GM23338 (cell line): ENCODE results near the gene CNTNAP2. TPM values are rescaled to one million over a fixed set of nuclear protein-coding genes. Genes with fewer than 3 reads are reported as not detected.

Source experiments
- ATAC-seq: fragments of 200-7000 bp; cut with Tn5 transposase; 3 replicates; pipeline ENCODE4 v1.9.1; 2020
- DNase-seq: peaks from one replicate; pipeline ENCODE4 v3.0.0-alpha.2; 2015; ENCODE audit warnings: low spot score
- H2AFZ ChIP-seq: fragments of 200-600 bp; sonication (generic); 2 replicates; pipeline ENCODE4 v1.8.0; 2016; ENCODE audit warnings: antibody characterized with exemption, mild to moderate bottlenecking, moderate library complexity
- H3F3A ChIP-seq: fragments of 200-600 bp; sonication (generic); replicated peaks from 2 replicates; pipeline ENCODE4 v1.8.0; 2017; ENCODE audit warnings: antibody characterized with exemption, mixed run types, low read depth
- H3K27ac ChIP-seq: fragments of 200-600 bp; sonication (generic); 2 replicates; pipeline ENCODE4 v1.6.1; 2016; ENCODE audit warnings: low read depth
- H3K27me3 ChIP-seq: fragments of 200-600 bp; sonication (generic); 2 replicates; pipeline ENCODE4 v1.8.0; 2016; ENCODE audit warnings: mild to moderate bottlenecking, mixed run types, moderate library complexity; ENCODE audit not compliant: insufficient read depth
- H3K36me3 ChIP-seq: fragments of 200-600 bp; sonication (generic); 2 replicates; pipeline ENCODE4 v1.8.0; 2016; ENCODE audit warnings: mild to moderate bottlenecking; ENCODE audit not compliant: insufficient read depth
- H3K4me1 ChIP-seq: fragments of 200-600 bp; sonication (generic); 2 replicates; pipeline ENCODE4 v1.8.0; 2016; ENCODE audit warnings: mild to moderate bottlenecking, moderate library complexity; ENCODE audit not compliant: insufficient read depth
- H3K4me2 ChIP-seq: fragments of 200-600 bp; sonication (generic); 2 replicates; pipeline ENCODE4 v1.7.1; 2017; ENCODE audit warnings: mixed run types
- H3K4me3 ChIP-seq: fragments of 200-600 bp; sonication (generic); 2 replicates; pipeline ENCODE4 v1.6.1; 2016; ENCODE audit warnings: mixed run types
- H3K79me2 ChIP-seq: fragments of 200-600 bp; sonication (generic); replicated peaks from 2 replicates; pipeline ENCODE4 v1.8.0; 2017; ENCODE audit warnings: mild to moderate bottlenecking; ENCODE audit not compliant: insufficient read depth
- H3K9me2 ChIP-seq: fragments of 200-600 bp; sonication (generic); 2 replicates; pipeline ENCODE4 v1.8.0; 2017; ENCODE audit not compliant: insufficient read depth
- H4K20me1 ChIP-seq: fragments of 200-600 bp; sonication (generic); replicated peaks from 2 replicates; pipeline ENCODE4 v1.8.0; 2017; ENCODE audit warnings: mild to moderate bottlenecking; ENCODE audit not compliant: insufficient read depth
- H3K27ac Mint-ChIP-seq: 2 replicates; pipeline ENCODE4 v1.8.0; 2020; ENCODE audit warnings: inconsistent platforms, mild to moderate bottlenecking, moderate library complexity, mixed read lengths
- H3K27me3 Mint-ChIP-seq: 3 replicates; pipeline ENCODE4 v1.8.0; 2022; ENCODE audit warnings: low read depth, mild to moderate bottlenecking, moderate library complexity, mixed read lengths, inconsistent platforms; ENCODE audit not compliant: insufficient read depth, poor library complexity
- H3K36me3 Mint-ChIP-seq: 3 replicates; pipeline ENCODE4 v1.8.0; 2021; ENCODE audit warnings: low read depth, mild to moderate bottlenecking, inconsistent platforms, moderate library complexity, mixed read lengths
- H3K4me1 Mint-ChIP-seq: 3 replicates; pipeline ENCODE4 v1.8.0; 2020; ENCODE audit warnings: mild to moderate bottlenecking, inconsistent platforms, mixed read lengths
- H3K4me3 Mint-ChIP-seq: 3 replicates; pipeline ENCODE4 v1.8.0; 2021; ENCODE audit warnings: moderate library complexity, mild to moderate bottlenecking, inconsistent platforms, mixed read lengths
- H3K9me3 Mint-ChIP-seq: 3 replicates; pipeline ENCODE4 v1.8.0; 2020; ENCODE audit warnings: moderate library complexity, mild to moderate bottlenecking, inconsistent platforms, mixed read lengths
- CREB1 ChIP-seq: fragments of 250-450 bp; sonication (Bioruptor Pico); IDR thresholded peaks from 2 replicates; pipeline ENCODE4 v1.5.0; 2020; ENCODE audit warnings: low read depth, mild to moderate bottlenecking, moderate library complexity
- CTCF ChIP-seq, 2 experiments: fragments of 200-600 bp in 1 of 2; sonication (generic) in 1 of 2; conservative IDR thresholded peaks; 2 replicates each; pipeline versions ENCODE4 v1.5.1 to v1.6.1; 2016 to 2017; ENCODE audit warnings: antibody characterized with exemption in 2 of 2, low read depth in 2 of 2, mild to moderate bottlenecking in 2 of 2, moderate library complexity in 1 of 2
- ETS1 ChIP-seq: IDR thresholded peaks from 2 replicates; pipeline ENCODE4 v1.6.1; 2016; ENCODE audit warnings: antibody characterized with exemption
- NANOG ChIP-seq: IDR thresholded peaks from 2 replicates; pipeline ENCODE4 v1.6.1; 2016; ENCODE audit warnings: antibody characterized with exemption, borderline replicate concordance
- REST ChIP-seq: IDR thresholded peaks from one replicate; pipeline ENCODE4 v1.6.1; 2018; ENCODE audit warnings: antibody characterized with exemption; ENCODE audit not compliant: unreplicated experiment
- STAT1 ChIP-seq: IDR thresholded peaks from one replicate; pipeline ENCODE4 v1.6.1; 2016; ENCODE audit warnings: antibody characterized with exemption; ENCODE audit not compliant: unreplicated experiment
- ZNF114 ChIP-seq: fragments of 250-450 bp; sonication (Bioruptor Pico); IDR thresholded peaks from 2 replicates; pipeline ENCODE4 v1.5.0; 2020; ENCODE audit warnings: mild to moderate bottlenecking, moderate library complexity
- ZNF462 ChIP-seq: fragments of 250-450 bp; sonication (Bioruptor Pico); IDR thresholded peaks from 2 replicates; pipeline ENCODE4 v1.5.0; 2020; ENCODE audit warnings: mild to moderate bottlenecking, moderate library complexity
- polyA plus RNA-seq: library from polyadenylated mRNA; unstranded; fragments of >200 nt; fragmentation: Nextera tagmentation; extraction: Ambion mirVana; gene quantifications from 2 replicates; pipeline ENCODE4 v1.2.1, GENCODE V29; 2016
- total RNA-seq: library from RNA; depleted of rRNA; stranded (reverse); fragments of >200 nt; shearing (Covaris generic); gene quantifications from 2 replicates; pipeline ENCODE4 v1.2.3, GENCODE V29; 2014

CNTNAP2 gene
- total and polyA plus RNA-seq, 2 experiments from 2014 or later: 38.2 to 61.3 TPM

- Histone ChIP-seq H3F3A (no peaks in the 10 kb centered on the region), H3K27ac (no peak overlapping the region), H3K27me3 (peaks cover 26% of the 10 kb centered on the region), H4K20me1 (no peaks in the 10 kb centered on the region), H2AFZ (no peak overlapping the region), H3K4me1 (peaks cover 7% of the 10 kb centered on the region), H3K36me3 (no peaks in the 10 kb centered on the region), H3K4me2 (peak overlapping the region; percentile 84), H3K9me2 (no peaks in the 10 kb centered on the region), H3K79me2 (no peaks in the 10 kb centered on the region), H3K4me3 (peak overlapping the region; percentile 70; the same call in 1 of the 2 replicates)
- peak overlapping the region; percentile 88 for H3K4me3 Mint-ChIP-seq
- peaks cover 15% of the 10 kb centered on the region for H3K4me1 Mint-ChIP-seq
- H3K9me3 Mint-ChIP-seq: peaks cover 12% of the 10 kb centered on the region; the same call in 2 of the 3 replicates
- peaks cover 18% of the 10 kb centered on the region for H3K27me3 Mint-ChIP-seq
- ATAC-seq (no peak), DNase-seq (no peak)
- TF ChIP-seq CREB1 (CRISPR knock-in tag) (no peak), ETS1 (no peak), ZNF114 (CRISPR knock-in tag) (no peak), REST (no peak), STAT1 (no peak), NANOG (no peak), ZNF462 (no peak), CTCF (conservative IDR thresholded peaks at IDR 0.05; ENCODE audit: low read depth in 2 of 2) (no peak)
- H3K27ac Mint-ChIP-seq: no peak overlapping the region
- H3K36me3 Mint-ChIP-seq: no peaks in the 10 kb centered on the region
Observed at GRCh38 chr7:146117576-146117975, 975 bp downstream of the CNTNAP2 start.
